ENCODE results near the gene LARGE2.

Gene LARGE2

DNA sequence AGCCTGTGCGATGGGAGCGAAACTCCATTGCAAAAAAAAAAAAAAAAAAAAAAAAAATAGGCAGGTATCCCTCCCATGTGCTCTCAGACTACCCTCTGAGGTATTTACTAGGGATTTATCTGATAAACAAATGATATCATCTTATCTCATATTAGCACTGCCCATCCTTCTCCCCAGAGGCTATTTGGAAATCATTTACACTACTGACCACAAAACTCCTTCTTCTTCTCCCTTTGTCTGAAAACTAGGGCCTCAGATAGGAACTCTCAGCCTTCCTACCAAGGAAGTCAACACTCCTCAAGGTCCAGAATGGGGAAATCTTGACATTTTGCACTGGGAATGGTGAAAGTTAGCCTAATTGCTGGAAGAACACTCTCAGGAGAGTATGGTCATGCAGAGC lies 46.4 kb downstream of the LARGE2 start:
- no peak for DNase-seq

DNA sequence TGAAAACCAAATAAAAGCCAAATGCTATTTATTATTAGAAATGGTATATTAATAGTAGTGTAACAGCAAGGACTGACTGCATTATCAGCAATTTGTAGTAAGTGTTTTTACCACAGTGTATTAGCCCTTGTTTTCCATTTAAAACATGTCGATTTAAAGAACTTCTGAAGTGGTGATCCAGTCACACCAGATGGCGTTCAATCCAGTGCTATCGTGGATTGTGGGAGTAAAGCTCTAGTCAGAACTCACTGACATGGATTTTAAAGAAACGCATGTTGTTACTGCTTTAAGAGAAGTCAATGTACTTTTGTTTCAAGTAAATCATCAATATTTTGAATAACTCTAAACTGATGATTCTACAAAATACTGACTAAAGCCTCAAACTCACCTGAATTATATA lies 51.1 kb downstream of the LARGE2 start:
- DNase-seq = no peak

- no peak for DNase-seq
Measured at GRCh38 chr11:45974806-45975205, 52.4 kb downstream of the LARGE2 start.
